SU-DHL-6 (cell line): ENCODE results near the gene KRT8.

Experiments
- H2AFZ ChIP-seq: fragments of 200-600 bp; sonication (generic); 2 replicates; pipeline ENCODE4 v1.6.1; 2014; ENCODE audit warnings: low read depth, mild to moderate bottlenecking, moderate library complexity, mixed read lengths, antibody characterized with exemption, low read length; ENCODE audit not compliant: severe bottlenecking
- H3F3A ChIP-seq: fragments of 200-600 bp; shearing (Covaris generic); 2 replicates; pipeline ENCODE4 v1.6.0; 2016; ENCODE audit warnings: antibody characterized with exemption, mild to moderate bottlenecking; ENCODE audit not compliant: insufficient read depth
- H3K27ac ChIP-seq: fragments of 200-600 bp; sonication (generic); 2 replicates; pipeline ENCODE4 v1.5.1; 2016; ENCODE audit warnings: low read depth, mild to moderate bottlenecking, low read length, moderate library complexity, mixed read lengths
- H3K27me3 ChIP-seq: fragments of 200-600 bp; sonication (generic), shearing (Covaris generic); 2 replicates; pipeline ENCODE4 v1.6.0; 2014; ENCODE audit warnings: mild to moderate bottlenecking, low read length
- H3K36me3 ChIP-seq: fragments of 200-600 bp; sonication (generic); 2 replicates; pipeline ENCODE4 v1.6.1; 2014; ENCODE audit warnings: mild to moderate bottlenecking, low read length, mixed read lengths
- H3K4me2 ChIP-seq: fragments of 300-600, 200-600 bp; shearing (Covaris generic), sonication (generic); 2 replicates; pipeline ENCODE4 v1.6.0; 2014; ENCODE audit warnings: low read length, low read depth, mild to moderate bottlenecking; ENCODE audit not compliant: poor library complexity, severe bottlenecking
- H3K4me3 ChIP-seq: fragments of 200-600 bp; sonication (generic); 2 replicates; pipeline ENCODE4 v1.5.1; 2014; ENCODE audit warnings: antibody characterized with exemption, low read length, mild to moderate bottlenecking, mixed read lengths; ENCODE audit not compliant: insufficient read depth, poor library complexity, severe bottlenecking
- H3K79me2 ChIP-seq: fragments of 200-600 bp; sonication (generic); 2 replicates; pipeline ENCODE4 v1.6.1; 2014; ENCODE audit warnings: mild to moderate bottlenecking, low read length, moderate library complexity; ENCODE audit not compliant: insufficient read depth
- H3K9ac ChIP-seq: fragments of 200-600 bp; sonication (generic); 2 replicates; pipeline ENCODE4 v1.7.0; 2014; ENCODE audit warnings: mild to moderate bottlenecking, low read length
- H3K9me2 ChIP-seq: fragments of 200-600 bp; sonication (generic); replicated peaks from 2 replicates; pipeline ENCODE4 v1.6.1; 2014; ENCODE audit warnings: low read length; ENCODE audit not compliant: insufficient read depth
- H3K9me3 ChIP-seq: fragments of 200-600 bp; sonication (generic); 2 replicates; pipeline ENCODE4 v1.6.1; 2014; ENCODE audit warnings: low read length, mixed read lengths; ENCODE audit not compliant: insufficient read depth
- H4K20me1 ChIP-seq: fragments of 200-600 bp; sonication (generic); 2 replicates; pipeline ENCODE4 v1.6.1; 2014; ENCODE audit warnings: low read depth, mild to moderate bottlenecking, antibody characterized with exemption, low read length, moderate library complexity, mixed read lengths
- CTCF ChIP-seq: fragments of 200-600 bp; sonication (generic); IDR thresholded peaks from one replicate; pipeline ENCODE4 v1.5.1; 2017; ENCODE audit warnings: antibody characterized with exemption, mild to moderate bottlenecking, low read length, moderate library complexity; ENCODE audit not compliant: insufficient read depth, poor library complexity, severe bottlenecking
- EZH2phosphoT487 ChIP-seq: fragments of 200-600 bp; sonication (generic), shearing (Covaris generic); conservative IDR thresholded peaks from 2 replicates; pipeline ENCODE4 v1.6.1; 2018; ENCODE audit warnings: mild to moderate bottlenecking, antibody characterized with exemption, low read length, moderate library complexity, mixed read lengths

The KRT8 gene

DNA sequence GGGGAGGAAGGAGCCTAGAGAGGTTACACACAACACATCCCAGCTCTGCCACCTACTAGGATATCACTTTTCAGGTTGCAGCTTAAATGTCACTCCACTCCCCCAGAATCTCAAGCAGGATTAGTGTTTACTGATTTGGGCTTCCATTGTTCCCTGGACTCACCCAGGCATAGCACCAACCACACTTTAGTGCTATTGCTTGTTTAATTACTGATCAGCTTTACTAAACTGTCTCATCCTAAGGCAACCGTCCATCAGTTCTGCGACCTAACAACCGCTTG lies 38.0 kb upstream of the KRT8 start:
- Histone ChIP-seq H3K4me3 (no peak overlapping the region), H3F3A (no peaks in the 10 kb centered on the region), H3K9me3 (no peaks in the 10 kb centered on the region), H3K36me3 (no peaks in the 10 kb centered on the region), H3K27ac (no peak overlapping the region), H3K27me3 (no peaks in the 10 kb centered on the region), H2AFZ (no peak overlapping the region), H3K4me2 (no peak overlapping the region), H3K9me2 (no peaks in the 10 kb centered on the region), H3K79me2 (no peaks in the 10 kb centered on the region), H4K20me1 (no peaks in the 10 kb centered on the region), H3K9ac (no peak overlapping the region)
- TF ChIP-seq CTCF (no peak), EZH2phosphoT487 (no peak)

DNA sequence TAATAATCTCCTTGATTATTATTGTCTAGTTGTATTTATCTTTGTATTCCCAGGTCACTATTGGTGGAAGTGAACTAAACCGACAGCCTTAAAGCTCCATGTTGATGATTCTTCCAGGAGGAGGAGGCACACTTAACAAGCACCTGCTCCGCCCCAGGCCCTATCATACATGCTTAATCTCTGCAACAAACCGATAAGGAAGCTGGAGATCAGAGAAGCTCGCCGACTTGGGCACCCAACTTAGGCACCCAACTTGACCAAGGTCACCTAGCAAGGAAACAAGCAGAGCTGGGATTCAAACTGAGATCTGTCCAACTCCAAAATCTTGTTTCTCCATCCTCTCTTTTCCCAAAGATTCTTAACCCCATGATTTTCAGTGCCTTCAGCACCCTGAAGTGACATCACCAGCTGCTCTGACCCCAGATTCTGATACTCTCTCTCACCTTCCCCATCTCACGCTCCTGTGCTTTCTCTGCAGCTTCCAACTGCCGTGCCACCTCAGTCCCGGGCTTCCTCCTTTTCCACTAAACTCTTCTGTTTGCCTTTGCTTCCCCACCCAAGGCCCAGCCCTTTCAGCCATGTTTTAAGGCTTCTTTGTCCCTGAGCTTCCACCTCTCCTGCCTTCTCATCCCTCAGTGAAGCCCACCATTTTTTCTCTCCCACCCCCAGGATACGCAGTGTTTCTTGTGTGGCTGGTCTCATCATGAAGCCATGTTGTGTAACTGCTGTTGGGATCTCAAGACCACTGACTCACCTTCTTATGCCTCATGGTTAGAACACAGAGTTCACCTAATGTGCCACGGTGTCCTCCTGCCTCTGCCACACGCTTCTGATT lies 37.4 kb upstream of the KRT8 start:
- Histone ChIP-seq H2AFZ (no peak overlapping the region), H3K9me3 (no peaks in the 10 kb centered on the region), H3K4me2 (no peak overlapping the region), H3K4me3 (no peak overlapping the region), H3K9me2 (no peaks in the 10 kb centered on the region), H3K36me3 (no peaks in the 10 kb centered on the region), H3K27ac (no peak overlapping the region), H3K79me2 (no peaks in the 10 kb centered on the region), H4K20me1 (no peaks in the 10 kb centered on the region), H3F3A (no peaks in the 10 kb centered on the region), H3K27me3 (no peaks in the 10 kb centered on the region), H3K9ac (no peak overlapping the region)
- TF ChIP-seq CTCF = no peak
- TF ChIP-seq EZH2phosphoT487 = no peak

- Histone ChIP-seq H3K4me2 (no peak overlapping the region), H3K27ac (no peak overlapping the region)
Measured at GRCh38 chr12:52929538-52929937, 24.7 kb upstream of the KRT8 start.

More at GRCh38 chr12:52929538-52929937, 24.7 kb upstream of the KRT8 start:
- Histone ChIP-seq H3K79me2 (no peaks in the 10 kb centered on the region), H3K9me2 (no peaks in the 10 kb centered on the region), H3K4me3 (no peak overlapping the region), H3K36me3 (no peaks in the 10 kb centered on the region), H3K9me3 (no peaks in the 10 kb centered on the region), H3F3A (no peaks in the 10 kb centered on the region), H3K27me3 (no peaks in the 10 kb centered on the region), H2AFZ (no peak overlapping the region), H4K20me1 (no peaks in the 10 kb centered on the region), H3K9ac (no peak overlapping the region)
- TF ChIP-seq EZH2phosphoT487 = no peak
- TF ChIP-seq CTCF = no peak
